GM21381 (cell line): Measurements from ENCODE around the gene ANKRD10.

Experiments
- ATAC-seq: cut with Tn5 transposase; IDR thresholded peaks from one replicate; pipeline ENCODE4 v1.9.1; 2021; ENCODE audit warnings: mild to moderate bottlenecking, moderate library complexity; ENCODE audit not compliant: unreplicated experiment

Gene ANKRD10

DNA sequence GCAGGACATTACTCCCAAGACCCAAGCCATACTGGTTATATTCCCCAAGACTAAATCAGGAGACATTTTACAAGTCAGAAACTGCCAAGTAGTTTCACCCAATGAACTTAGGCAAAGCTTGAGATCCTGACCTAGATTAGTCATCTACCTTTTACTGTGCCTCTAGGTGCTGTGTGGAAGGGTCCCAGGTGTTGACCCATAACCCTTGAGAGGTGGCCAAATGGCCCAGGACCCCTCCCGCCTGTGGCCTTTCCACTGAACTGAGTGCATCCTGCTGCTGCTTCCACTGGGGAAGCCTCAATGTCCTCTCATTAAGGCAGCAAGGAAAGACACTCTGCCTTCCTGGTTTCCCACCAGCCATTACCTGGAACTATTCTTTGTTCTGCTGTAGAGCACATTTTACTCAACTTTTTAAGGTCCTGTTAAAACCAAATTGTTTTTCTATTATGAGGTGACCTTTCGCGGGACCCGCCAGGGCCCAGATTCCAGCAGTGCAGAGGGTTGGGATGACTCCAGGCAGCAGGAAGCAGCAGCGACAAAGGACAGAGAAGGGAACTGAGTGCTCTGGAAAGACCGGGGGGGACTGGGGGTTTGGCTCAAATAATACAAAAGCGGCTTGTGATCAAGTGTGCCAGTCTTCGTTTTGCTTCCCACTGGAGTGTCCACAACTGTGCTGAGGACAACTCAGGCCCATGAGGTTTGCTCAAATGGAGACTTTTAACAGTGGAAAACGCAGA, 27.1 kb downstream of the ANKRD10 start:
- ATAC-seq: no peak

- no peak for ATAC-seq
These were observed 27.8 kb downstream of the ANKRD10 start for GRCh38 chr13:110886870-110887596.

DNA sequence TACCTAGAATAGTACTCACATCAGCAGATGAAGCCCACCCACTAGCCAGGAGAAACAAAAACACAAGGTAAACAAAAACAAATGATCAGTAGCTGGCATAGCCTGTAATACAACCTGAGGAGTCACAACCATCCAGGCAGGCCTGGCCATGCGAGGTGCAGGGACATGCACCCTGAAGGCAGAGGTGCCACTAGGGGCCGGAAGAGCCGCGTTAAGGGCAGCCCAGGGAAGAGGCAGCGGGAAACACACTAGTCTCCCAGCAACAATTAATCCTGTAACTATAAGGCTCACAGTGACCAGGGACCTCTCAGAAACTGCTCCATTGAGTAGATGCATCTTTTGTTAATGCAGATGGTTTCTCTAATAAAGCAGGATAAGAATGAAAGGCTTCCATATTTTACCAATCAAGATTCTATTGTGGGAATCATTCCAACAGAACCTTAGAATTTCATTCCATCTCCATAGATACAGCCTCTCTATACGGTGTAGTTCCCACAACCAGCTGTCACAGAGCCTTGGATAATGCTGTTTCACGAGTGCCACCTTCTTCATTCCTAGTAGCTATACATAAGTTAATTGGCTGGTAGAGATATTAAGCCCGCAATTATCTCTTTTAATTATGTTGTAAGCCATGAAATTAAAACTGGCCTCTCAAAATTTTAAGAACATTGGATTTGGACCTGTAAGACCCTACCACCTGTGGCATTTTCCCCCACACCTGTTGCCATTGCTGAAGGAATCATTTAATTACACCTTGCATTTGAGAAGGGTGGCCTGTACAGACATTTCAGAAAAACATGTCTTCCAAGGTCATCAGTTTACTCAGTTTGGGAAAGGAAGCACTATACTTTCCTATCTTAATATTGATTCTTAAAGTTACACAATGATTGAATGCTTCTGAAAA, 28.7 kb downstream of the ANKRD10 start:
- no peak for ATAC-seq

DNA sequence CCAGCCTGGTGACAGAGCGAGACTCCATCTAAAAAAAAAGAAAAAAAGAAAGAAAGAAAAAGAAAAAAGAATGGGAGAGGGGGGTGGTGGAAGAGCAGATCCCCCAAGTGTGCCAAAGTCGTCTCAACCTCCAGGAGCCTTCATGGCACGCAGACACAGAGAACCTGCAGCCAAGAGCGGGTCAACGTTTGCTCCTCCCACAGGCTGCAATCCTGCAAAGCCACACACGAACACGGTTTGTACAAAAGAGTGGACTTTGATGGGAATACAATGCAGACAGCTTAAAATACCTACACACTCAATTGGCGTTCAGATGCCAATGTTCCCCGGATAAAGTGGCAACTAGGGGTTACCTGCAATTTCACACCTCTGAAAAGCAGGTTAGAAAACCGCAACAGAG, 29.4 kb downstream of the ANKRD10 start:
- ATAC-seq: no peak

DNA sequence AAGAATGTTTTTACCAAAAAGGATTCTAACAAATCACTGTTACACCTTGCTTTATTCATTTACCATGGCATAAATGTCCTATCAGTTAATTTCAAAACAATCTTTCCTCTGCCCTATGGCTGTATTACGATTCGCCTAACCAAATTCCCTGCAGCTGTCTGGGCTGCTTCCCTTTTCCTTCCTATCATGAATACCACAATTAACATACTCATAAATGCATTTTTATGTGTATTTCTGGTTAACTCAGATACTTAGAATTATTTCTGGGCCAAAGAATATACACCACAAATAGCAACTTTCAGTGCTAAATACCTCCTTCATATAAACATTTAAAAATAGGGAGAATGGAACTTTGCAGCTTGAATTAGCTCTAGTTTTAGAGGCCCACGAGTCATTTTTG, 30.4 kb downstream of the ANKRD10 start:
- no peak for ATAC-seq

- ATAC-seq: no peak
These were observed 31.3 kb downstream of the ANKRD10 start for GRCh38 chr13:110883542-110883941.

DNA sequence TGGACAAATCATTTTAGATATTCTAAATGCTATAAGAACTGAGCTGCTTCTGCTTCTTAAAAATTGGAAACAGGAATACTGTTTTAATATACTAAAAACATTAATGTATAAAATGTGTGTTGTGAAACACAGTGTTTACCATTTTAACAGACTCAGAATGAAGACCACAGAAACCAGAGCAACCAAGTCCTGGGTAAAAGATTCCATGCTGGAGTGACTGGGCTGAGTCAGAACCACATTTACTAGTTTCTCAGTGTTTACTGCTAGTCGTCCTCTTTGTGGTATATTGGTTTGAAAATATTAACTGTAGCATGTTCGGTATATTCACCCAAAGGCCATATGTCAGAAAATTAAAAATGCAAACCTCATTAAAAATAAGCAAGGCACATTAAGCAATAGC, 31.9 kb downstream of the ANKRD10 start:
- ATAC-seq: no peak

DNA sequence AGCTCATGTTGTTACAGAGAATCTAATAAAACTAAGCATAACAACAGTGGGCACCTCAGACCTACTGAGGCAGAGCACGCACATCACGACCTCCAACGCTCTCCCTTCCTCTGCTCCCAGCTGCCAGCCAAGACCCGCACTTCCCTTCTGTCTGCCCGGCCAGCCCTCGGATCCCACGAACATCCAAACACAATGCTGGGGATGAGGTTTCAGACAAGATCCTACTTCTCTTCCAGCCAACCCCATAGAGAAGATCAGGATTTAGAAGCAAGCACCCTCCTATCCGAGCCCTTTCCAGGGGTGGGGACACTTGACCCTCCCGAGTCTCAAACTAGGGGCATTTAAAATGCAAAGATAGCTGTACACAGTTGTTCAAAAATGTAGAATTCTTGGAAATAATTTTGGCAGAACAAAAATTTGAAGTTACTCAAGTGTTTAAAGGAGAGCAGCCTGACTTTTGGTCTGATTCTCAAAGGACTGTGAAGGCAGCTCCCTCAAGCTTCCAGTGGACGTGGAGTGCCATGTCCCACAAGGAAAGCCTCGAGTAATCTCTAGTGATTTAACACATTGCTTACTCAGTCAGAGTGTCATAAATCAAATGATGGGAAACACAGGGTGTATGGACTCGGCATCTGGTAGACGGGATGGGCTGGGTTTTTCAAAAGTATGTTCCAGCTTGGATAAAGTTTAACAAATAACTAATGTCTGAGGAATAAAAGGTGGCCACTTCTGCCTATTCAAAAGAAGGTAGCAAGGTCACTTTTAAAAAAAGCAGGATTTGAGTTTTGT, 32.8 kb downstream of the ANKRD10 start:
- ATAC-seq: no peak

- ATAC-seq: no peak
These were observed 34.2 kb downstream of the ANKRD10 start for GRCh38 chr13:110880627-110881026.

DNA sequence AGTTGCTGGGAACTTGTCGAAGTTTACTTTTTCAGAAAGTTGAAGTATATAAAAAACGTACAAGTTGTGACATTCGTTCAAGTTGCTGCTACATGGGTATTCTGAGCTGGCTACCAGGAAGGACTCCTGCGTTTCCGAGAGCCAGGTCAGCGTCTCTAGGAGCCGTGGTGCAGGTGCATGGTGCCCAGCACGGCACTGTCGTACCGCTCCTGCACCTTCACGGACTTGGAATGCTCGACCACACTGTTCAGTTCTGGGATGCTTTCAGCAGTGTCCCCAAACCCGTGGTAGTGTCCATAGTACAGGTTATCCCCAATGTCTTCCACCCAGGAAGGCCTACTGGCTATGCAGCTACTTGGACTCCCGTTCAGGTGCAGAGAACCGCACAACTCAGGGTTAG, 35.4 kb downstream of the ANKRD10 start:
- ATAC-seq: no peak

- ATAC-seq: no peak
These were observed 37.1 kb downstream of the ANKRD10 start for GRCh38 chr13:110877737-110878258.

GRCh38 chr13:110876609-110877008, 38.3 kb downstream of the ANKRD10 start:
- no peak for ATAC-seq

- ATAC-seq: no peak
These were observed 39.6 kb downstream of the ANKRD10 start for GRCh38 chr13:110875241-110875640.

GRCh38 chr13:110874508-110874960, 40.3 kb downstream of the ANKRD10 start:
- no peak for ATAC-seq

DNA sequence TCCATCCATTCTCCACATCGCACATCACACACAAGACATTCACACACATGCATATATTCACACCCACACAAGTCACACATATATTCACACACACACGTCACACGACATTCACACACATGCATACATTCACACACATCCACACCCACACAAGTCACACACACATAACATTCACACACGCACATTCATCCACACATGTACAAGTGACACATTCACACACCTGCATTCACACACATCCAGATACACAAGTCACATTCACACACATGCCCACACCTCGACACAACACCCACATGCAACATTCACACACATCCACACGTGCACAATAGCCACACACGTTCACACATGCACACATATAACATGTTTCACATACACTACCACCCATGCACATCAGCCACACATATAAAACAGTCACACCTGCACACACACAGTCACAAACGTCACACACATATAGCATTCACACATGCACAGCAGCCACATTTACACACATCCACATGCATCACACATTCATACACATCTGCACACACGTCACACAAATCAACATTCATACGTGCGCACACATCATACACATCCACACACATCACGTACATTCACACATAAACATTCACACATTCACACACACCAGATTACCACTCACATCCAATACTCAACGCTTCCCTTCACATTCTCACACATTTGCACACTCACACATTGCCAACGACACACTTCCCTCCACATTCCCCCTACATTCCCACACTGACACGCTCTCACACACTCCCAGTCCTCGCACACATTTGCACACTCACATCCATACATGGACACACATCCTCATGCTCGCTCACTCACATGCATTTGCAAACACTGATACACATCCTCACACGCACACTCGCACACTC, 41.0 kb downstream of the ANKRD10 start:
- no peak for ATAC-seq

DNA sequence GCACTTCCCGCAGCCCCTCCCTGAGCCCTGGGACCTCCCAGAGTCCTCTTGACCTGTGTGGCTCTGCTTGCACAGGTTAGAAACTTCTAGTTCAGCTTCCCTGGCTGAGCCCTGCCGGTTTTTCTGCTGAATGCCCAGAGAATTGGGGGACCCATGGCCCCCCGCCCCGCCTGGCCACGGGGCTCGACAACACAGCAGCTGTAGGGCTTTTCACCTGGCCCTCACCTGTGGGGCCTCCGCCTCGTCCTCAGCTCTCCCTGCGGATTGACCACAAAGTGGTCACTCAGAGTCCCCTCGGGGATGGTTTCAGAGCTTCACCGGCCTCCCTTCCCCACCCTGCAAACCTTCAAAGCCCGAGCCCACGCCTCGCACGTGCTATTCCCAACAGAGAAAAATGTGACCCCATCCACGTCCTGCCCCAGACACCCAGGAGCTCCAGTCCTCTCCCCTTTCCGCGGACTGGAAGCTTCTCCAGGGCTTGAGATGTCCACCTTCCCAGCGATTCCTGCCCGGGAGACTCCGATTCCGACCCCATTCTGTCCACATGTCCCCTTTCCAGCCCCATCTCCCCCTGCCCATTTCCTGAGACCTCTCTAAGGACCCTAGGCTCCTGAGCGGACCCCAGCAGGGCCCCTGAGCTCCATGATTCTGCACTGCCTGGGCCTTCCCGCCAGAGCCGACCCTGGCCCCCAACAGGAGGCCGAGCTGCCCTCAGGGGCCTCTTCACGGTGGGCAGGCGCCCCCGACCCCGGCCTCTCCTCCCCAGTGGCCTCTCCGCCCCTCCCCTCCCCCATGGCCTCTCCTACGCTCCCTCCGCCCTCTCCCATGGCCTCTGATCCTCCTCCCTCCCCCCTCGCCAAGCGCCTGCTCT, 41.9 kb downstream of the ANKRD10 start:
- no peak for ATAC-seq

- ATAC-seq: no peak
These were observed 42.7 kb downstream of the ANKRD10 start for GRCh38 chr13:110872034-110872767.
